ENCODE data around the gene TBX19.

The TBX19 gene

DNA sequence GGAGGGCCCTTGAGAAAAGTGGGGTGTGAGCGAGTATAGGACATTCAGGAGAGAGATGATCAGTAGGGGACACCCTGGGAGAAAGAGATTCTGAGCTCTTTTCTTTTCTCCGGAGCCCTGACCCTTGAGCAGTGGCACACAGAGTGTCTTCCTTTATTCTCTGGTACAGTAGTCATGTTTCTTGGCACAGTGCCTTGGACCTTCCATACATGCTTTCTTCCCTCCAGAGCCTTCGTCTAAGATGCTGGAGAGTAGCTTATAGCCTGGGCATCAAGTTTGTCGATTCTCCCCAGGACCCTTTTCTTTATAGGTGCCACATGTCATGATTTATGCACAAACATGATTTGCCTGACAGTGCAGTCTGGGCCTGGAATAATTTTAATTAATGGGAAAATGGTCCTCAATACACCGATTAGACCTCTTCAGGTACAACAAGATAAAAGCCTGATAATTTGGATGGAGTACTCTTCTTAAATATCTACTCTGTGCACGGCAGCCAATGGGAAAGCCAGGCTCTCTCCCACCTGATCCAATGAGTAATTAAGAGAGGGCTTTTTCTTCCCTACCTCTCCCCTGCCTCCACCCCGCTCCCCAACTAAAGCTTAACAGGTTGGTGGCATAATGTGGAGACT, at the start of gene TBX19:
TSS of gene TBX19 (plus strand) at position 582 of the 632 bp plus-strand sequence. CDS start 214 bp downstream, outside the sequence.
- no peak for DNase-seq

GRCh38 chr1:168234846-168235547, 45.7 kb upstream of the TBX19 start:
- DNase-seq: no peak

DNA sequence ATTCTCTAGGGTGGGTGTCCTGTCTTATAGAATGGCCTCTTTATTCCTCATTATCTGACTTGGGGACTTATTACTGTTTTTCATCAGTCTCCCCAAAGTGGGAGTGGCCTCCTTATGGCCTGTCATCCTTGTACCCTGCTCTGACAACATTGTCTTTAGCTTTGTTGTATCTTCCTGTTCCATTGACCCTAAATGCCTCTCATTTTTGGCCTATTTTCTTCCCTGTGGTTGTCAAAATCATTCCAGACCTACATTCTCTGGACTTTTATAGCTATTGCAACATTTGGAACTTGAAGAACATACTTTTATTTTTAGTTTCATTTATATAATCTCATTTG, 45.2 kb upstream of the TBX19 start:
- DNase-seq: no peak

DNA sequence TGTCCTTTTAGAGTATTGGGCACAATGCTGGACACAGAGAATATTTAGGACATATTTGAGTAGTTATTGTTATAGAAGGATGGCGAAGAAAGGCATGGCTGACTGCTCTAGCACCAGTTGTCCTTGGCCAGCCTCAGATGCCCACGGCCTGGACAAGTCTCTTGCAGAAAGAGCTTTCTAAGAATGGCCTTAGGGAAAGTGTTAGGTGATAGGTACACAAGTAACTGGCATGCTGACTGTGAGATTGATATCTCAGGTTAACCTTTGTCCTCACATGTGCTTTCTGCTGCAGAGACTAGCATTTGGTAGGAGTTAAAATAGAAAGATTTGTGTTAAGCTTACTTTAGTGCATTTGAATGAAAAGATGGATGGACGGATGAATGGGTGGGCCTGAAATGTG, 44.7 kb upstream of the TBX19 start:
- no peak for DNase-seq

DNA sequence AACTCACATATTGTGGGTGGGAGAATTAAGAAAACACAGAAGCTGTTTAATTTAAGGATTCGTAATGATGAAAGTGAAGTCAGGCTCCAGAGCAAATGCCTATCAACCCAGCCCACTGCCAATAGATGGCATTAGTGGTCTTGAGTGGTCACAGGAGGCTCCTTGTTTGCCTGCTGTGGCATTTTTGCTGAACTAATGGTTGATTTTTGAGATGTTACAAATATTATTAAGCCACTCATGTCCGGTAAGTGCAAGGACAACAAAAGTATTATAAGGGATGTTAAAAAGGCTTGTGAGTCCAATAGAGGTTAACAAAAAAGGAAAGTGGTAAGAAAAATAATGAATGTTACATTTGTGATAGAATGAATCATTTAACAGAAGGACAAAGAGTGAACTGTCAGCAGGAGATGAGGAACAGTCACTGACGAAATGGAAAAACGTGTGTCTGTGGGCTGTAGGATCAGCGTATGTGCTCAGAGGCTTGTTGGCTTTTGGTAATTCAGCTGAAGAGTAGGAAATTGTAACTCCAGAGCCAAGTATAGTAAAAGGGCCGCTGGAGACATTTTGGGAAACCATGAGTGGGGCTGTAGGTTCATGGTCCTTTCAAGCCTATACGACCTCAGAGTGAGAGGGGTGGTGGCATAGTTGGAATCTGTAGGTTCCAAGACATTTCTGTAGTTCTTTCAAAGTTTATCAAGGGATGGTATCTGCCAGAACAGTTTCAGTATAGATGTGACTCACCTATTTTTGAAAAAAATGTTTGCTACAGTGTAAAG, 43.7 kb upstream of the TBX19 start:
- no peak for DNase-seq

GRCh38 chr1:168243198-168243597, 37.5 kb upstream of the TBX19 start:
- DNase-seq: no peak

- DNase-seq: no peak
These were observed 37.0 kb upstream of the TBX19 start for GRCh38 chr1:168243636-168244212.

DNA sequence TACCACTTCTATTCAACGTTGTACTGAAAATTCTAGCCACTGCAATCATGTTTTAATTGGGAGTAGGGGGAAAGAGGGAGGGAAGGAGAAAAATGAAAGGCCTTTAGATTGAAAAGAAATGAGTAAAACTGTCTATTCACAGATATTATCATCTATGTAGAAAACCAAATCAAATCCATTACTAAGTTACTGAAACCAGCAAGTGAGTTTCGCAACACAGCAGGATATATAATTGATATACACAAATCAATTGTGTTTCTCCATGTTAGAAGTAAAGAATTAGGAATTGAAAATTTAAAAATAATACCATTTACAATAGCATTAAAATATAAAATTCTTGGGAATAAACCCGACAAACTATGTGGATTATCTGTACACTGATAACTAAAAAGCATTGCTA, 35.6 kb upstream of the TBX19 start:
- no peak for DNase-seq

DNA sequence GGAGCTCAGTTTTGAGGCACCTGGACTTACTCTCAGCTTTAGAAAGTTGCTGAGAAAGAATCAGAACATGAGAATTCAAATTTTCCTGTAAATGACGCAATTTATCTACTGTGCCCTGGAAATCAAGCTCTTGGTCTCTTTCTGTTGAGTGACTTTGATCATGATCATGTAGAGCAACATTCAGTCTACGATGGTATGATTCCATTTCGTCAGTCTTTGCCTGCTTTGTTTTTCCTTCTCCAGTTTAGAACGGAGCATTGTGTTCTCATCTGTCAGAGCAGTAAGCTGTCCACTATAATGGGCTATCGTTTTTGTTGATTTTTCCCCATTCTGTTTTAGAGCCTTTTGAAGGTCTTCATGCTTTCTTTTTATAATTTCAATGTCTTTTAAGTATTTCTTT, 34.2 kb upstream of the TBX19 start:
- no peak for DNase-seq

- DNase-seq: no peak
These were observed 28.4 kb upstream of the TBX19 start for GRCh38 chr1:168252204-168252733.

GRCh38 chr1:168256164-168256563, 24.5 kb upstream of the TBX19 start:
- DNase-seq: no peak

GRCh38 chr1:168257397-168257796, 23.3 kb upstream of the TBX19 start:
- no peak for DNase-seq

GRCh38 chr1:168259567-168259966, 21.1 kb upstream of the TBX19 start:
- DNase-seq: no peak

DNA sequence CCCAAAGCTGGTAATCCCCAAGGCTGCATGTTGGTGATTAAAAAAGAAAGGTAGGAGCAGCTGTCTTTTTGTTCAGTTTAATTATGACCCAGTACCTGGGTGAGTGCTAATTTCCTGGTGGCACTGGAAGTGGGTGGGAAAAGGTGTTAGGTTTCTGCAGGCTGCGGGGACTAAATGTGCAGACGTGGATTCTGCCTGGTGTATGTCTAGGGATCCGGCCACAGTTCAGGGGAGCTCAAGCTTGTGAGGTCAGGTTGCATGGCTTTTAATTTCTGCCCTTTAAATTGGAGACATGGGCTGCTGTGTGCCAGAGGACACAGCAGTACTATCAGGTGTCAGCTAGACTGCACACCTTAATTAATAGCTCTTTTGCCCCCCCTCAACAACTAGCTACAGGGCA, 20.3 kb upstream of the TBX19 start:
- no peak for DNase-seq

GRCh38 chr1:168261390-168261789, 19.3 kb upstream of the TBX19 start:
- no peak for DNase-seq

DNA sequence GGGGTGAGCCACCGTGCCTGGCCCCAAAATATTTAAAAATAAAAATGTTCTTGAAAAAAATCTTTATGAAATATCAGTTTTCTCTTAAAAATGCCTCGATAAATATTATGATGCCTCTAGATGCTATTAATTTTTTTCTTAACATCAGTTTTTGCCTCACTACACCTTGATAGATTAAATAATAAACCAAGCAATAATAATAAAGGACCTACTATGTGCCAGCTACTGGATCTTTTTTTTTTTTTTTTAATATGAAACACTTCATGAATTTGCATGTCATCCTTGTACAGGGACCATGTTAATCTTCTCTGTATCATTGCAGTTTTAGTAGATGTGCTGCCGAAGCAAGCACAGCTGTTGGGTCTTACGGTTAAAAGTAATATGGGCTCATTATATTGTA, 17.5 kb upstream of the TBX19 start:
- DNase-seq: no peak

DNA sequence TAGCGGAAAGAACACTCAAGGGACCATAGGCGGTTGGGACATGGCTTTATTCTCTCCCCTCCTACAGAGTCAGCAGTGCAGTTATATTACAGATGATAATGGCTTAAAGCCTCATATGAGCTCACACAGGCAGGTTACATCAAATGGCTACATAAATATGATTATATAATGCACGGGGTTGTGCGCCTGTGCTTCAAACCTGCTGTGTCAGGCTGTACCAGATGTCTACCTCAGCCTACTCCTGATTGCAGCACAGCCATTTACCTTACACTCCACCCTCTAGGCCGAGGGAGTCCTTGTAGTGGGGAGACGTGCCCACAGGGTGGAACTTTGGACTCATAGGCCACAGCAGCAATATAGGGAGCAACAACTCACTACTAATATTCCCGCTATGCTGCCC, 16.4 kb upstream of the TBX19 start:
- DNase-seq: no peak

DNA sequence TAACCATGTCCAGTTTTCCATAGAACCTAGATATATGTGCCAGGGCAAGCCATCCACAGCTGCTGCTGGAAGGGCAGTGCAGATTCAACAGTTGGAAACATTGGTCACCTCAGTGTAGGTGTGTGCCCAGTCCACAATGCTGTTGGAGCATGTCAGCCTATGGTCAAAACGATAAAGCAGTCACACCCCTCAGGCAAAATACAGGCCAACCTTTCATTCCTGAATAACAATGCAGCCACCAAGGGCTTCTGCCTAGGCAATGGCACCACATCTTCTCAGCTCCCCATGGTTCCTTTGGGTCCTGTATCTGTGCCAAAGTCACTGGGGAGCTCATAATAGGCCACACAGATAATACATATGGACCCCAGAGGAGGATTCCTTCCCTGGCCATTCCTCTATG, 15.1 kb upstream of the TBX19 start:
- DNase-seq: no peak

DNA sequence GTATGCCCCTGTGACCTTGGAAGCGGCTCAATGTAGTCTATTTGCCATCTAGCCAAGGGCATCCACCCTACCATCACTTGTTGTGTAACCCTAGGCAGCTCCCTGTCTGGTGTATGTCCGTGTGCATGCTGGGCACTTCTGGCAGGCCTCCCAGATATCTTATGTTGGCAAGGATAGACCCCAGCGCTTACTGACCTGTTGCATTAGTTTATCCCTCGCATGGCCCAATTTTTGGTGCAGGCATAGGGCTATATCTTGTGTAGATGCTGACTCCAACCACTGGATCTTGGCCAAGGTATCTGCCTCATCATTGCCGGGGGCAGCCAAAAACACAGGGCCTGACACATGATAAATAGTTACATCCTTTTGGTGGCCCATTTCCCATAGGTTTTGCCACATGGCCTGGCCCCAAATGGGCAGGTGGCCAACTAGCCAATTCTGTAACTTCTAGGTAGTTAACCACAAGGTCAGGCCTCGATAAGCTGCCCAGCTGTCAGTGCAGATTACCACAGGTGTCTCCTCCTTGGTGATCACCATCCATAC, 14.0 kb upstream of the TBX19 start:
- DNase-seq: no peak

DNA sequence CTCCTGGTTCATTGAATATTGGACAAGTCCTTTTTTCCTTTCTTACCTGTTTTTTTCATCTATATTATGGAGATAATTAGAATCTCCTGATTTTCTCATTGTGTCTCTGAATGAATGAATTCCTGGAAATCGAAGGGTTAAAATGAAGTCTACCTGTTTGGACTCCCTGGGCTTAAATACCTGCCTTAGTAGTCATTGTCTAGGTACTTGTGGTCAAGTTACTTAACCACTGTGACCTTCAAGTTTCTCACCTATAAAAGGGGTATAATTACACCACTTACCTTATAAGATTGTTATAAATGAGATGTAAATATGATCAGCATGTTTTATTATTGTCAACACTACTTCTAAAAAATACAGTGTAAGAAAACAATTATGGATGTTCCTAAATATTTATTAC, 9.0 kb upstream of the TBX19 start:
- DNase-seq: no peak

- DNase-seq: no peak
These were observed 7.1 kb upstream of the TBX19 start for GRCh38 chr1:168273575-168273974.

GRCh38 chr1:168279253-168279652, 1.4 kb upstream of the TBX19 start:
- DNase-seq: no peak

GRCh38 chr1:168281603-168282325, 1.1 kb downstream of the TBX19 start:
- no peak for DNase-seq
